Measurements from ENCODE around the gene CDHR1. TPM values are rescaled to one million over a fixed set of nuclear protein-coding genes. Genes with fewer than 3 reads are reported as not detected.

CDHR1 gene
- total and polyA plus RNA-seq, 2 donors from 2014 or later: 0.47 to 1.1 TPM

- no peaks in the 10 kb centered on the region for H3K36me3 ChIP-seq (ENCODE audit: control insufficient read depth in 2 of 3, insufficient read depth in 3 of 3, low read length in 3 of 3)
- H3K4me1 ChIP-seq (ENCODE audit: control insufficient read depth in 2 of 3, insufficient read depth in 2 of 3, low read depth in 1 of 3, low read length in 3 of 3): no peaks in the 10 kb centered on the region
- no peak for DNase-seq
- H3K27ac ChIP-seq (ENCODE audit: low read depth in 2 of 2, low read length in 2 of 2): no peak overlapping the region
- intact Hi-C loops (cut with DNase I): no loop called here
- H3K4me3 ChIP-seq (ENCODE audit: low read length in 3 of 3): no peak overlapping the region
- no peaks in the 10 kb centered on the region for H3K9me3 ChIP-seq (ENCODE audit: control insufficient read depth in 2 of 3, insufficient read depth in 1 of 3, low read length in 3 of 3)
- no peak for TF ChIP-seq CTCF (IDR thresholded peaks at IDR 0.05; ENCODE audit: borderline replicate concordance, extremely low read depth, insufficient read depth)
- H3K9ac ChIP-seq (ENCODE audit: low read length in 3 of 3): no peak overlapping the region
- no peaks in the 10 kb centered on the region for H3K27me3 ChIP-seq (ENCODE audit: control insufficient read depth, insufficient read depth, low read length)
- FAIRE-seq: no peak
Measured at GRCh38 chr10:84226616-84227015, 32.3 kb downstream of the CDHR1 start.

- Histone ChIP-seq H3K9me3 (ENCODE audit: control insufficient read depth in 2 of 3, insufficient read depth in 1 of 3, low read length in 3 of 3) (no peaks in the 10 kb centered on the region), H3K36me3 (ENCODE audit: control insufficient read depth in 2 of 3, insufficient read depth in 3 of 3, low read length in 3 of 3) (no peaks in the 10 kb centered on the region), H3K4me1 (ENCODE audit: control insufficient read depth in 2 of 3, insufficient read depth in 2 of 3, low read depth in 1 of 3, low read length in 3 of 3) (no peaks in the 10 kb centered on the region), H3K4me3 (ENCODE audit: low read length in 3 of 3) (no peak overlapping the region), H3K9ac (ENCODE audit: low read length in 3 of 3) (no peak overlapping the region), H3K27me3 (ENCODE audit: control insufficient read depth, insufficient read depth, low read length) (no peaks in the 10 kb centered on the region), H3K27ac (ENCODE audit: low read depth in 2 of 2, low read length in 2 of 2) (no peak overlapping the region)
- DNase-seq: no peak
- intact Hi-C loops (cut with DNase I): no loop called here
- FAIRE-seq: no peak
- no peak for TF ChIP-seq CTCF (IDR thresholded peaks at IDR 0.05; ENCODE audit: borderline replicate concordance, extremely low read depth, insufficient read depth)
Measured at GRCh38 chr10:84227810-84228209, 33.5 kb downstream of the CDHR1 start.

- no peak overlapping the region for H3K27ac ChIP-seq (ENCODE audit: low read depth in 2 of 2, low read length in 2 of 2)
Measured at GRCh38 chr10:84230359-84230758, 36.0 kb downstream of the CDHR1 start.

More at GRCh38 chr10:84230359-84230758, 36.0 kb downstream of the CDHR1 start:
- Histone ChIP-seq H3K9me3 (ENCODE audit: control insufficient read depth in 2 of 3, insufficient read depth in 1 of 3, low read length in 3 of 3) (no peaks in the 10 kb centered on the region), H3K9ac (ENCODE audit: low read length in 3 of 3) (no peak overlapping the region), H3K4me1 (ENCODE audit: control insufficient read depth in 2 of 3, insufficient read depth in 2 of 3, low read depth in 1 of 3, low read length in 3 of 3) (no peaks in the 10 kb centered on the region), H3K27me3 (ENCODE audit: control insufficient read depth, insufficient read depth, low read length) (no peaks in the 10 kb centered on the region), H3K4me3 (ENCODE audit: low read length in 3 of 3) (no peak overlapping the region), H3K36me3 (ENCODE audit: control insufficient read depth in 2 of 3, insufficient read depth in 3 of 3, low read length in 3 of 3) (no peaks in the 10 kb centered on the region)
- TF ChIP-seq CTCF (IDR thresholded peaks at IDR 0.05; ENCODE audit: borderline replicate concordance, extremely low read depth, insufficient read depth): no peak
- DNase-seq (no peak), FAIRE-seq (no peak)
- intact Hi-C loops (cut with DNase I): no loop called here

Data from kidney (tissue), 14 donors.